ENCODE data around the gene PKNOX2.

Gene PKNOX2

GRCh38 chr11:125312812-125313211, 148.3 kb downstream of the PKNOX2 start:
- TF ChIP-seq CTCF (conservative IDR thresholded peaks at IDR 0.05; ENCODE audit: low read depth, low read length): no peak
- no peak overlapping the region for H3K4me3 ChIP-seq (ENCODE audit: low read depth, low read length)
- no peak for DNase-seq (ENCODE audit: low read depth)

DNA sequence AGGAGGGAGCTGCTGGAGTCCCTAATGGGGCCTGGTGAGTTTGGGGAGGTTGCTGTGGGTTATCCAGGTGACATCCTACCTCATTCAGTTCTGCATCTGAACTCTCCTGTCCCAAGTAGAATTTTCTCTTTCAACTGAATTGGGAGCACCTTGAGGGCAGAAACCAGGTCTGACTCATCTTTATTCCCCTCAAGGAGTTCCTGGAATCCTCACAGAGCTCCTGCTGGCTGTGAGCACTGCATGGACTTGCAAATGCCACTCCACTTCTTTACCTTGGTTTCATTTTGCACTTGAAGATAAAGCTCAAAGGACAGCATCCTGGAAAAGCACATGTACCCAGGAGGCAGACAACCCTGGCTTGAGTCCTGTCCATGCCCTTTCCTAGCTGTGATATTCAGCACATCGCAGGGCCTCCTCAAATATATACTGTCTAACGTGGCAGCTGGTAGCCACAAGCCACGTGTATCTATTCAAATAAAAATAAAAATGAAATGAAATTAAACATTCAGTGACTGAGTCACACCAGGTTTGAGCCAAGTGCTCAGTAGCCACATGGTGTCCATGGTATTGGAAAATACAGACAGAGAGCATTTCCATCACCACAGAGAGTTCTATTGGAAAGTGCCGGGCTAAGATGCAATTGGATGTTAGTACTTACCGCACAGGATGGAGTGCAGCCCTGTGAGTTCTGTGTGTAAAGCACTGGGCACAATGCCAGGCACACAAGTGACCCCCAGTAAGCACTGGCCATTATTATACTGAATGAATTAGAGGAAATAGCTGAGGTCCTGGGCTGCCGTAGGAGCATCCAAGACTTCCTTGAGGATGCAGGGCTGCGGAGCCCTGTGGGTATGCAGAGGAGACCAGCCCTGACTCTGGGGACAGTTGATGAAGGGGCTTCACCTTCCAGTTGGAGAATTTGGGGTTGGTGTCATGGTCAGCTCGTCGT, 149.0 kb downstream of the PKNOX2 start:
- DNase-seq (ENCODE audit: low read depth): no peak
- TF ChIP-seq CTCF (conservative IDR thresholded peaks at IDR 0.05; ENCODE audit: low read depth, low read length): no peak
- no peak overlapping the region for H3K4me3 ChIP-seq (ENCODE audit: low read depth, low read length)

DNA sequence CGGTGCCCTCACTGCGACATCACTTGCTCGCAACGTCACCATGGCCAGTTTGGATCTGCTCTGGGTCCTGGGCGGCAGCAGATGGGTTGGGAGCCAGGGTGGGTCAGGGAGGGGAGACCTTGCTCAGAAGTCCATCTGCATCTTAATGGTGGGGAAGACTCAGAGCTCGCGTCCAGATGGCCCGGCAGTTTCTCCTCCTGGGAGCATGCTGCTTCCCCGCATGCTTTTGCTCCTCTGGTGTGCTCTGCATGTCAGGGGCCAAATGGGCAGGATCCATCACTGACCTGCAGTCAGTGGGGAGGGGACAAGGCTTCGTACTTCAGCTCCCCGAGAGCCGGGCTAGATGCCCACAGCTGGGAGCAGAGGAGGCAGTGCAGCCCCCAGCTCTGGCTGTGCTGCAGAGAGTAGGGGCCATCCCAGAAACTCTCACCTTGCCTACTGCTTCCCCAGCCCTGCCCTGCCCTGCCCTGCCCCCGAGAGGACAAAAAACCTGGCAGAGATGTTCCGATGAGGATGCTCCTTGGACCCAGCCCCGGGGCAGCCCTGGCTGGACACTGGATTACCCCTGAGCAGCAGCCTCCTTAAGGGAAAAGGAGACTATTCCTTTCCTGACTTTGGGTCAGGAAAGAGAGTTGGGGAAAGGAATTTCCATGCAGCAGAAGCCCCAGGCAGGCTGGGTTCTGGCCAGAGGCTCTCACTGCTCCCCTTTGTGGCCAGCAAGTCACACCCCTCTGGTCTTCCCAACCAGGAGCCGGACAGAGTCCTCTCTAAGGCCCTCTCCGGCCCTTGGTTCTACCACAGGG, 149.9 kb downstream of the PKNOX2 start:
- no peak overlapping the region for H3K4me3 ChIP-seq (ENCODE audit: low read depth, low read length)
- no peak for DNase-seq (ENCODE audit: low read depth)
- no peak for TF ChIP-seq CTCF (conservative IDR thresholded peaks at IDR 0.05; ENCODE audit: low read depth, low read length)

- TF ChIP-seq CTCF (conservative IDR thresholded peaks at IDR 0.05; ENCODE audit: low read depth, low read length): no peak
- DNase-seq (ENCODE audit: low read depth): peak; percentile 81
- no peak overlapping the region for H3K4me3 ChIP-seq (ENCODE audit: low read depth, low read length)
Observed at GRCh38 chr11:125315079-125315740, 150.7 kb downstream of the PKNOX2 start.

GRCh38 chr11:125317416-125317815, 152.9 kb downstream of the PKNOX2 start:
- no peak for DNase-seq (ENCODE audit: low read depth)
- no peak overlapping the region for H3K4me3 ChIP-seq (ENCODE audit: low read depth, low read length)
- no peak for TF ChIP-seq CTCF (conservative IDR thresholded peaks at IDR 0.05; ENCODE audit: low read depth, low read length)

DNA sequence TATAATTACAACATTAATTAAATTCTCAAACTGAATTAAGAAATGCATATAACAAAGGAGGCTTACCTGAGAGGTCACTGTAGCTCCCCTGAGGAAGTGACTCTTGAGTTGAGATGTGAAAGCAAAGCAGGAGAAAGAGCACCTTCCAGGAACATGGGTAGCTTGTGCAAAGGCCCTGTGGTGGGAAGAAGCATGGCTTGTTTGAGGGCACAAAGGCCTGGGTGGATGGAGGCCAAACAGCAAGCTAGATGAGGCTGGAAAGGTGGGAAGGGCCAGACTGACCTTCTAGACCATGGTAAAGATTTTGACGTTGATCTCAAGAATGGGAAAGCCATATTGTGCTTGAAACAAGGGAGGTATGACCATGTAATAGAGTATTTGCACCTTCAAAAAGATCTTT, 155.1 kb downstream of the PKNOX2 start:
- DNase-seq (ENCODE audit: low read depth): no peak
- TF ChIP-seq CTCF (conservative IDR thresholded peaks at IDR 0.05; ENCODE audit: low read depth, low read length): no peak
- H3K4me3 ChIP-seq (ENCODE audit: low read depth, low read length): no peak overlapping the region
